ENCODE data around the gene LRRC27. TPM values are rescaled to one million over a fixed set of nuclear protein-coding genes. Genes with fewer than 3 reads are reported as not detected.

LRRC27 gene
- total and polyA plus RNA-seq, 8 donors: 2.5 to 11.1 (median 4.3) TPM

GRCh38 chr10:132298038-132298881, 33.7 kb upstream of the LRRC27 start:
- TF ChIP-seq, protein P1, sequence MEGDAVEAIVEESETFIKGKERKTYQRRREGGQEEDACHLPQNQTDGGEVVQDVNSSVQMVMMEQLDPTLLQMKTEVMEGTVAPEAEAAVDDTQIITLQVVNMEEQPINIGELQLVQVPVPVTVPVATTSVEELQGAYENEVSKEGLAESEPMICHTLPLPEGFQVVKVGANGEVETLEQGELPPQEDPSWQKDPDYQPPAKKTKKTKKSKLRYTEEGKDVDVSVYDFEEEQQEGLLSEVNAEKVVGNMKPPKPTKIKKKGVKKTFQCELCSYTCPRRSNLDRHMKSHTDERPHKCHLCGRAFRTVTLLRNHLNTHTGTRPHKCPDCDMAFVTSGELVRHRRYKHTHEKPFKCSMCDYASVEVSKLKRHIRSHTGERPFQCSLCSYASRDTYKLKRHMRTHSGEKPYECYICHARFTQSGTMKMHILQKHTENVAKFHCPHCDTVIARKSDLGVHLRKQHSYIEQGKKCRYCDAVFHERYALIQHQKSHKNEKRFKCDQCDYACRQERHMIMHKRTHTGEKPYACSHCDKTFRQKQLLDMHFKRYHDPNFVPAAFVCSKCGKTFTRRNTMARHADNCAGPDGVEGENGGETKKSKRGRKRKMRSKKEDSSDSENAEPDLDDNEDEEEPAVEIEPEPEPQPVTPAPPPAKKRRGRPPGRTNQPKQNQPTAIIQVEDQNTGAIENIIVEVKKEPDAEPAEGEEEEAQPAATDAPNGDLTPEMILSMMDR (IDR thresholded peaks at IDR 0.05): no peak

DNA sequence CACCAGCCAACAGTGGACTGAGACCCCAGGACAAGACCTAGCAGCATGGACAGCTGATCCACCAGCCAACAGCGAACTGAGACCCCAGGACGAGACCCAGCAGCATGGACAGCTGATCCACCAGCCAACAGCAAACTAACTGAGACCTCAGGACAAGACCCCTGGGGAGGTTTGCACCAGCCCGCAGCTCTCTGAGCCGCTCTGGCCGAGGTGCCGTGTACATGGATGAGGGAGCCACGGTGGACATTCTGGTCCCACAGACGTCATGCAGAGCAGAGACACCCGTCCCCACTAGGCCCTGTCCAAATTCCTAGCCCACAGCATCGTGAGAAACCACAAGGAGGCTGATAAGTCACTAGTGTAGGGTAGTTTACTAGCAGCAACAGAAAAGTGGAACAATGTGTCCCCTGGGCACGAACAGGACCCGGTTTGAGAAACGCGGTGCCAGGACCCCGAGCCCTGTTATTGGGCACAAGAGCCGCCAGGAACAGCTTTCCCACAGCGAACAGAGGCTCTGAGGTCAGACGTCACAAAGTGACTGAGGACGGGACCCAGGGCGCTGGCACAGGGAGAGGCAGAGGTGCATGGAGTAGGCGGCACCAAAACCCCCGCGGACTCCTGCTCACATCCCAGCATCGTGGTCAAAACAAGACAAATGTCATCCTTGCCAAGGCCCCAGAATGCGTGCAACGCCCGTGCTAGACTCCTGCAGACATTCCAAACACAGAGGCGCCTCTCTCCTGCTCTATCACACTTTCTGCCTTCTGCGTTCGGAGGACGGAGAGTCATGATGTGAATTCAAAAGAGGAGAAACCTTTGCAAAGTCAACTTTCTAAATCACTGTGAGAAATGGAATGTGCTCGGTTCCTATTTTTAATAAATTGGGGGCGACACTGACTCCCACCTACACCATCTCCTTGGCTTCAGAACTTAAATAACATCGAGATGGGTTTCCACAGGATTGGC, 32.3 kb upstream of the LRRC27 start:
- peak in 2 of 6 donors; percentile 30 to 39 for DNase-seq

More at GRCh38 chr10:132298038-132298881, 33.7 kb upstream of the LRRC27 start:
- H3K36me3 ChIP-seq: no peaks in the 10 kb centered on the region
- H3K4me1 ChIP-seq: no peaks in the 10 kb centered on the region
- no peaks in the 10 kb centered on the region for H3K9me3 ChIP-seq
- H3K27ac ChIP-seq: no peak overlapping the region
- DNase-seq (peak in 2 of 6 donors; percentile 39), FAIRE-seq (no peak), ATAC-seq (no peak)
- intact Hi-C loops (cut with DNase I): no loop called here
- 74 to 79% methylated on average over 28 of the region's 28 CpGs for WGBS, 2 donors
- H3K27me3 ChIP-seq: no peaks in the 10 kb centered on the region
- H3K4me3 ChIP-seq: no peak overlapping the region

GRCh38 chr10:132300582-132300981, 31.4 kb upstream of the LRRC27 start:
- Histone ChIP-seq H3K36me3 (no peaks in the 10 kb centered on the region), H3K4me1 (no peaks in the 10 kb centered on the region), H3K9me3 (no peaks in the 10 kb centered on the region), H3K27ac (no peak overlapping the region), H3K27me3 (no peaks in the 10 kb centered on the region), H3K4me3 (no peak overlapping the region)
- TF ChIP-seq, protein P1 (IDR thresholded peaks at IDR 0.05): no peak
- 62 to 77% methylated on average over 10 of the region's 10 CpGs for WGBS, 2 donors
- DNase-seq (peak in 3 of 6 donors; percentile 8 to 36 (median 24)), FAIRE-seq (no peak), ATAC-seq (no peak)
- intact Hi-C loops (cut with DNase I): no loop called here

More for the DNA sequence above, 32.3 kb upstream of the LRRC27 start:
- WGBS, 2 donors: 74 to 84% methylated on average over 34 of the region's 34 CpGs
- Histone ChIP-seq H3K4me3 (no peak overlapping the region), H3K36me3 (no peaks in the 10 kb centered on the region), H3K27ac (no peak overlapping the region), H3K4me1 (no peaks in the 10 kb centered on the region), H3K9me3 (no peaks in the 10 kb centered on the region), H3K27me3 (no peaks in the 10 kb centered on the region)
- TF ChIP-seq, protein P1 (IDR thresholded peaks at IDR 0.05): no peak
- FAIRE-seq: no peak
- no peak for ATAC-seq
- intact Hi-C loops (cut with DNase I): no loop called here

DNA sequence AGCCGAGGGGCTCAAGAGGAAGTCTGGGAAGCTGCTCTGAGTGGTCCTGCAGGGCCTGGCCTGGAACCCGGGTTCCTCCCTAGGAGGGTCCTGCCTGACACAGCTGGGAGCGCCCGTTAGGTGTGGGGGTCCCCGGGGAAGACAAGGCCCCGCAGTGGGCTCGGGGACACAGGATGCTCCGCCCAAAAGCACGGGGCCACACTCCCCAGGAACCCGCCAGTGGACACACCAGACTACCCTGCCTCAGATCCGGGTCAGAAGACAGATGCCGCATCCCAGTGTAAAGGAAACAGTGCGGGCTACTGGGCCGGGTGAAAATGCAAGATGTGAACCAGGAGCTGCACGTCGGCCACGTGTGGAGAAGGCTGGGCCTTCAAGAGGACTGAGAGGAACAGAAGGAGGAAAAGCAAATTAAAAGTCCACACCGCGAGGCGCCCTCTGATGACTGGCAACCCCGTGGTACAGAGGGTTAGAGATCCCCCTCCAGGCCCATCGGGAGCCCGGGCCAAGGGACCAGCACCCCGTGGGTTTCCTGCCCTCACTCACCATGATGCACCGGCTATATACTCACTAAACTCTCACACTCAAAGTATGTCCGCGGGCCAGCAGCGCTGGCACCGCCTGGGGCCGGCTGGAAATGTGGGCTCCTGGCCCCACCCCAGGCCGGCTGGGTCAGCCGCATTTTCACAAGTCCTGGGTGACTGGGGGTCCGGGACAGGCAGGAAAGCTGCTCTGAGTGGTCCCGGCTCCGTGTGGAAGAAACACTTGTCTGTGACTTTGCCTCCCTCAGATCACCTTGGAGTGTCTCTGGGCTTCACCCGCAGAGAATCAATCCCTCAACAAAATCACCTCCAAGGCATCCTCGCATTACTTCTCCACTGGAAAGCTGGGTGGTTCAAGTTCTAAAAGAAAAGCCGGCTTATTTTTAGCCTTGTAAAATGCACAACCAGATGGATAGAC, 30.3 kb upstream of the LRRC27 start:
- TF ChIP-seq, protein P1 (IDR thresholded peaks at IDR 0.05): no peak
- intact Hi-C loops (cut with DNase I): no loop called here
- H3K9me3 ChIP-seq: no peaks in the 10 kb centered on the region
- H3K4me1 ChIP-seq: peaks cover 0 to 3% (median 3%) of the 10 kb centered on the region in 3 donors
- 78 to 87% methylated on average over 38 of the region's 38 CpGs for WGBS, 2 donors
- H3K27me3 ChIP-seq: no peaks in the 10 kb centered on the region
- no peak for ATAC-seq
- no peak overlapping the region for H3K27ac ChIP-seq
- FAIRE-seq: no peak
- H3K4me3 ChIP-seq: no peak overlapping the region
- H3K36me3 ChIP-seq: no peaks in the 10 kb centered on the region
- DNase-seq: peak in 3 of 6 donors; percentile 12 to 53 (median 43)

All from pancreas (tissue), 10 donors.